Mammary epithelial cell (primary cell): ENCODE data around the gene PSAP.

Experiments used
- CTCF ChIP-seq, 2 donors: IDR thresholded peaks in 1 of 2; conservative IDR thresholded peaks in 1 of 2; 2 replicates each; pipeline ENCODE4 v1.5.1; 2011 to 2012; ENCODE audit warnings: inconsistent platforms in 2 of 2, low read length in 2 of 2, mild to moderate bottlenecking in 2 of 2, control low read depth in 1 of 2, low read depth in 1 of 2; ENCODE audit not compliant: insufficient read depth in 1 of 2; ENCODE audit errors: extremely low read depth in 1 of 2
- EZH2 ChIP-seq: IDR thresholded peaks from 2 replicates; pipeline ENCODE4 v1.6.1; 2012; ENCODE audit warnings: low read length, inconsistent platforms, borderline replicate concordance

- TF ChIP-seq CTCF (conservative IDR thresholded peaks at IDR 0.05 in 1 of 2, IDR thresholded peaks at IDR 0.05 in 1 of 2; ENCODE audit: extremely low read depth in 1 of 2, insufficient read depth in 1 of 2, low read depth in 1 of 2, low read length in 2 of 2) (no peak), EZH2 (no peak)
Observed at GRCh38 chr10:71820966-71821365, 30.1 kb downstream of the PSAP start.
